Endodermal cell (in vitro differentiated cells): ENCODE data around the gene RAB29. TPM values are rescaled to one million over a fixed set of nuclear protein-coding genes. Genes with fewer than 3 reads are reported as not detected.

Experiments
- DNase-seq: peaks from one replicate; pipeline ENCODE4 v3.0.0-alpha.2; 2017
- H3K27ac ChIP-seq: 2 replicates; pipeline ENCODE4 v1.5.1; 2013; ENCODE audit warnings: mild to moderate bottlenecking, low read depth, low read length, moderate library complexity
- H3K27me3 ChIP-seq: 2 replicates; pipeline ENCODE4 v1.6.1; 2013; ENCODE audit warnings: mild to moderate bottlenecking, low read length, moderate library complexity; ENCODE audit not compliant: insufficient read depth, control insufficient read depth, poor library complexity, severe bottlenecking
- H3K36me3 ChIP-seq: 2 replicates; pipeline ENCODE4 v1.7.0; 2013; ENCODE audit warnings: mild to moderate bottlenecking, low read length, moderate library complexity; ENCODE audit not compliant: control insufficient read depth, insufficient read depth
- H3K4me1 ChIP-seq: one replicate; pipeline ENCODE4 v1.7.0; 2013; ENCODE audit warnings: low read length; ENCODE audit not compliant: control insufficient read depth, insufficient read depth
- H3K4me3 ChIP-seq: 2 replicates; pipeline ENCODE4 v1.5.1; 2013; ENCODE audit warnings: mild to moderate bottlenecking, low read length, moderate library complexity
- H3K9ac ChIP-seq: 2 replicates; pipeline ENCODE4 v1.6.1; 2013; ENCODE audit warnings: mild to moderate bottlenecking, low read length, moderate library complexity; ENCODE audit not compliant: poor library complexity, severe bottlenecking; ENCODE audit errors: extremely low read depth
- H3K9me3 ChIP-seq: 2 replicates; pipeline ENCODE4 v1.6.1; 2013; ENCODE audit warnings: mild to moderate bottlenecking, low read length, moderate library complexity; ENCODE audit not compliant: control insufficient read depth
- H3K27ac Mint-ChIP-seq: 2 replicates; pipeline ENCODE4 v1.8.0; 2020; ENCODE audit warnings: mixed read lengths
- H3K27me3 Mint-ChIP-seq: 2 replicates; pipeline ENCODE4 v1.8.0; 2021; ENCODE audit warnings: mild to moderate bottlenecking, mixed read lengths; ENCODE audit not compliant: insufficient read depth
- H3K36me3 Mint-ChIP-seq: 2 replicates; pipeline ENCODE4 v1.8.0; 2020; ENCODE audit warnings: low read depth, mixed read lengths
- H3K4me1 Mint-ChIP-seq: 2 replicates; pipeline ENCODE4 v1.8.0; 2020; ENCODE audit warnings: mixed read lengths
- H3K4me3 Mint-ChIP-seq: 2 replicates; pipeline ENCODE4 v1.8.0; 2020; ENCODE audit warnings: mild to moderate bottlenecking, moderate library complexity, mixed read lengths
- H3K9me3 Mint-ChIP-seq: 2 replicates; pipeline ENCODE4 v1.8.0; 2020; ENCODE audit warnings: mild to moderate bottlenecking, mixed read lengths
- WGBS, 2 experiments: methylation state at CpG; one replicate each; pipeline versions ENCODE4 v1.1.5 to v1.1.7; 2013; ENCODE audit warnings: missing lambda C conversion rate in 2 of 2, mixed read lengths in 1 of 2; ENCODE audit not compliant: insufficient coverage in 1 of 2, insufficient read length in 1 of 2; 5-methylcytosine and 5-hydroxymethylcytosine counted together
- total RNA-seq, 2 donors: library from RNA; stranded (reverse); fragmentation: NEBNext Ultra II Directional in 1 of 2; extraction: Animal tissue kit (Norgen Biotek cat#: 25700) in 1 of 2; gene quantifications; 2 replicates in 1 of 2; 3 replicates in 1 of 2; pipeline ENCODE4 v1.2.1, GENCODE V29; 2021
- TF ChIP-seq, protein P1 (sequence below): fragments of 200-600 bp; sonication (generic); conservative IDR thresholded peaks from 2 replicates; pipeline ENCODE4 v1.5.0; 2021; ENCODE audit warnings: antibody characterized with exemption, mild to moderate bottlenecking

The RAB29 gene
- total RNA-seq, 2 donors from 2014 or later: 5.7 to 7.2 TPM

DNA sequence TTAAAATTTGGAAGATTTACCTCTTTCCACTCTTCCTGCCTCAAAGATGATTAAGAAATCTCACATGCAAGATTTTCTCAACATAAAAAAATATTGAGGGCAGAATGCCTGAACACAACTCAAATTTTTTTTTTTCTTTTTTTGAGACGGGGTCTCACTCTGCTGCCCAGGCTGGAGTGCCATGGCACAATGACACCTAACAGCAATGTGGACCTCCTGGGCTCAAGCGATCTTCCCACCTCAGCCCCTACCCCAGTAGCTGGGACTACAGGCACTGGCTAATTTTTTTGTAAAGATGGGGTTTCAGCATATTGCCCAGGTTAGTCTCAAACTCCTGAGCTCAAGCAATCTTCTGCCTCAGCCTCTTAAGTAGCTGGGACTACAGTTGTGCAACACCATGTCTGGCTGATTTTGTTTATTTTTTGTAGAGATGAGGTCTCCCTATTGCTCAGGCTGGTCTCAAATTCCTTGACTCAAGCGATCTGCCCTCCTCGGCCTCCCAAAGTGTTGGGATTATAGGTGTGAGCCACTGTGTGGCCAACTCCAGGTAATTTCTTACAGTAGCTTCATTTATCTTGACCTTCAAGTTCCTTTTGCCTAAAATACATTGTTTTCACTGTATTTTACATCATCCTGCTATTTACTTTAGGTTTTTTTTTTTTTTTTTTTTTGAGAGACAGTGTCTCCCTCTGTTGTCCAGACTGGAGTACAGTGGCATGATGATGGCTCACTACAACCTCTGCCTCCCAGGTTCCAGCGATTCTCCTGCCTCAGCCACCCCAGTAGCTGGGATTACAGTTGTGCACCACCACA, 35.7 kb downstream of the RAB29 start:
- H3K27me3 ChIP-seq: no peaks in the 10 kb centered on the region
- Mint-ChIP-seq H3K36me3 (peaks cover 42% of the 10 kb centered on the region), H3K27me3 (no peaks in the 10 kb centered on the region), H3K9me3 (no peaks in the 10 kb centered on the region), H3K4me1 (peaks cover 16% of the 10 kb centered on the region), H3K27ac (peak overlapping the region; percentile 65), H3K4me3 (no peak overlapping the region)
- H3K4me1 ChIP-seq: peaks cover 3% of the 10 kb centered on the region
- 67 to 77% methylated on average over 3 to 5 of the region's 5 CpGs for WGBS, 2 experiments
- peaks cover 67% of the 10 kb centered on the region for H3K36me3 ChIP-seq
- TF ChIP-seq, protein P1, sequence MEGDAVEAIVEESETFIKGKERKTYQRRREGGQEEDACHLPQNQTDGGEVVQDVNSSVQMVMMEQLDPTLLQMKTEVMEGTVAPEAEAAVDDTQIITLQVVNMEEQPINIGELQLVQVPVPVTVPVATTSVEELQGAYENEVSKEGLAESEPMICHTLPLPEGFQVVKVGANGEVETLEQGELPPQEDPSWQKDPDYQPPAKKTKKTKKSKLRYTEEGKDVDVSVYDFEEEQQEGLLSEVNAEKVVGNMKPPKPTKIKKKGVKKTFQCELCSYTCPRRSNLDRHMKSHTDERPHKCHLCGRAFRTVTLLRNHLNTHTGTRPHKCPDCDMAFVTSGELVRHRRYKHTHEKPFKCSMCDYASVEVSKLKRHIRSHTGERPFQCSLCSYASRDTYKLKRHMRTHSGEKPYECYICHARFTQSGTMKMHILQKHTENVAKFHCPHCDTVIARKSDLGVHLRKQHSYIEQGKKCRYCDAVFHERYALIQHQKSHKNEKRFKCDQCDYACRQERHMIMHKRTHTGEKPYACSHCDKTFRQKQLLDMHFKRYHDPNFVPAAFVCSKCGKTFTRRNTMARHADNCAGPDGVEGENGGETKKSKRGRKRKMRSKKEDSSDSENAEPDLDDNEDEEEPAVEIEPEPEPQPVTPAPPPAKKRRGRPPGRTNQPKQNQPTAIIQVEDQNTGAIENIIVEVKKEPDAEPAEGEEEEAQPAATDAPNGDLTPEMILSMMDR: peak; percentile 51
- no peak overlapping the region for H3K4me3 ChIP-seq
- no peak overlapping the region for H3K27ac ChIP-seq
- no peak for DNase-seq
- H3K9ac ChIP-seq: no peak overlapping the region
- H3K9me3 ChIP-seq: no peaks in the 10 kb centered on the region

DNA sequence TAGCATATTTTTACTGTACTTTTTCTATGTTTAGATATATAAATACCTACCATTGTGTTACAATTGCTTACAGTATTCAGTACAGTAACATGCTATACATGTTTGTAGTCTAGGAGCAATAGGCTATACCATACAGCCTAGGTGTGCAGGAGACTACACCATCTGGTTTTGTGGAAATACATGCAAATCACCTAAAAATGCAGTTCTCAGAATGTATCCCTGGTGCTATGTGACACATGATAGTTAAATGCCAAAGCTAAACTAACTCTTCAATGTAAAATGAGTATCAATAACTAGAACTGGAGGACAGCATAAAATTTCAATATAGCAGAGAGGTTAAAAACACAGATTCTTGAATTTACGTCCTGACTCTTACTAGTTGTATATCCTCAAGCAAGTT, 40.1 kb downstream of the RAB29 start:
- H3K9me3 Mint-ChIP-seq: no peaks in the 10 kb centered on the region
- Histone ChIP-seq H3K27ac (no peak overlapping the region), H3K9me3 (no peaks in the 10 kb centered on the region), H3K27me3 (no peaks in the 10 kb centered on the region), H3K36me3 (peaks cover 71% of the 10 kb centered on the region), H3K4me3 (no peak overlapping the region), H3K9ac (no peak overlapping the region), H3K4me1 (no peaks in the 10 kb centered on the region)
- WGBS, 2 experiments: 96% methylated on average over 1 of the region's 1 CpG; no CpG with 5 or more reads in 1 of the 2 experiments
- TF ChIP-seq, protein P1: no peak
- H3K36me3 Mint-ChIP-seq: peaks cover 46% of the 10 kb centered on the region
- no peak overlapping the region for H3K27ac Mint-ChIP-seq
- H3K27me3 Mint-ChIP-seq: no peaks in the 10 kb centered on the region
- H3K4me3 Mint-ChIP-seq: no peak overlapping the region
- no peak for DNase-seq
- H3K4me1 Mint-ChIP-seq: peaks cover 2% of the 10 kb centered on the region

GRCh38 chr1:205733438-205734175, 41.7 kb downstream of the RAB29 start:
- H3K27ac Mint-ChIP-seq: no peak overlapping the region

More at GRCh38 chr1:205733438-205734175, 41.7 kb downstream of the RAB29 start:
- peaks cover 2% of the 10 kb centered on the region for H3K4me1 Mint-ChIP-seq
- H3K27me3 ChIP-seq: no peaks in the 10 kb centered on the region
- peaks cover 68% of the 10 kb centered on the region for H3K36me3 ChIP-seq
- no peaks in the 10 kb centered on the region for H3K4me1 ChIP-seq
- no peaks in the 10 kb centered on the region for H3K9me3 Mint-ChIP-seq
- H3K36me3 Mint-ChIP-seq: peaks cover 43% of the 10 kb centered on the region
- no peaks in the 10 kb centered on the region for H3K9me3 ChIP-seq
- H3K9ac ChIP-seq: no peak overlapping the region
- H3K4me3 Mint-ChIP-seq: no peak overlapping the region
- no peaks in the 10 kb centered on the region for H3K27me3 Mint-ChIP-seq
- TF ChIP-seq, protein P1: peak; percentile 8
- WGBS, 2 experiments: 88 to 89% methylated on average over 1 to 2 of the region's 2 CpGs
- no peak for DNase-seq
- H3K4me3 ChIP-seq: no peak overlapping the region
- no peak overlapping the region for H3K27ac ChIP-seq
